ENCODE results near the gene ACTR3C.

The ACTR3C gene

GRCh38 chr7:150322833-150323681 is at the start of gene ACTR3C, which contains the start of gene LRRC61:
Gene ACTR3C (minus strand): TSS chr7:150323545. CDS start chr7:150295296, 28,249 bp downstream.
Gene LRRC61 (plus strand): TSS chr7:150323355. CDS start chr7:150336862, 13,507 bp downstream.
- DNase-seq = peak; percentile 56 to 67

- no peak for DNase-seq
These were observed 49.1 kb upstream of the ACTR3C start for GRCh38 chr7:150372271-150373048.

- no peak for DNase-seq
These were observed 48.6 kb upstream of the ACTR3C start for GRCh38 chr7:150371996-150372270.

GRCh38 chr7:150371131-150371995 is 48.0 kb upstream of the ACTR3C start:
- DNase-seq = no peak

GRCh38 chr7:150370612-150371071 is 47.3 kb upstream of the ACTR3C start:
- no peak for DNase-seq

- DNase-seq = no peak
These were observed 46.6 kb upstream of the ACTR3C start for GRCh38 chr7:150369748-150370501.

- DNase-seq = peak; percentile 65 to 80
These were observed 45.8 kb upstream of the ACTR3C start for GRCh38 chr7:150368884-150369747.

GRCh38 chr7:150368096-150368883 is 44.9 kb upstream of the ACTR3C start, which contains the start of gene REPIN1:
Gene REPIN1 (plus strand): TSS chr7:150368822. CDS start chr7:150369712, 890 bp downstream.
- peak; percentile 77 to 82 for DNase-seq

GRCh38 chr7:150367677-150368095 is 44.3 kb upstream of the ACTR3C start:
- no peak for DNase-seq

GRCh38 chr7:150365673-150366398 is 42.5 kb upstream of the ACTR3C start:
- no peak for DNase-seq

GRCh38 chr7:150365194-150365593 is 41.8 kb upstream of the ACTR3C start:
- no peak for DNase-seq

- DNase-seq = no peak
These were observed 40.5 kb upstream of the ACTR3C start for GRCh38 chr7:150363872-150364271.

GRCh38 chr7:150363370-150363769 is 40.0 kb upstream of the ACTR3C start:
- no peak for DNase-seq

- no peak for DNase-seq
These were observed 38.7 kb upstream of the ACTR3C start for GRCh38 chr7:150361807-150362621.

- no peak for DNase-seq
These were observed 38.1 kb upstream of the ACTR3C start for GRCh38 chr7:150361402-150361801.

- DNase-seq = no peak
These were observed 37.2 kb upstream of the ACTR3C start for GRCh38 chr7:150360363-150361058.

GRCh38 chr7:150359622-150360362 is 36.4 kb upstream of the ACTR3C start:
- no peak for DNase-seq
